Measurements from ENCODE around the gene GADD45B.

GADD45B gene

GRCh38 chr19:2519482-2519881 is 43.6 kb downstream of the GADD45B start:
- DNase-seq = no peak

- DNase-seq = no peak
Measured at GRCh38 chr19:2523630-2524311, 47.8 kb downstream of the GADD45B start.

GRCh38 chr19:2524361-2524839 is 48.5 kb downstream of the GADD45B start:
- DNase-seq = no peak

GRCh38 chr19:2524840-2525723 is 49.2 kb downstream of the GADD45B start:
- no peak for DNase-seq

GRCh38 chr19:2527171-2527570 is 51.2 kb downstream of the GADD45B start:
- DNase-seq = no peak

GRCh38 chr19:2527686-2528085 is 51.8 kb downstream of the GADD45B start:
- DNase-seq = no peak

Data from hematopoietic multipotent progenitor cell treated with erythropoietin and hydrocortisone succinate and interleukin-3 and kit ligand, for 4 days (in vitro differentiated cells).